ENCODE data around the gene RPGRIP1L.
"Not testable (repeated sequence)": the region's sequence is repeated elsewhere in the genome, so short reads cannot be mapped to it uniquely, and the experiment has no call there.

Gene RPGRIP1L

GRCh38 chr16:53712065-53712464, 8.4 kb upstream of the RPGRIP1L start:
- DNase-seq (ENCODE audit: low spot score) = no peak

- no peak for DNase-seq (ENCODE audit: low spot score)
These were observed 7.7 kb upstream of the RPGRIP1L start for GRCh38 chr16:53711390-53711789.

GRCh38 chr16:53708490-53708889, 4.8 kb upstream of the RPGRIP1L start:
- no peak for DNase-seq (ENCODE audit: low spot score)

- DNase-seq (ENCODE audit: low spot score) = no peak
These were observed 4.0 kb upstream of the RPGRIP1L start for GRCh38 chr16:53707671-53708070.

GRCh38 chr16:53704445-53704813, 770 bp upstream of the RPGRIP1L start:
- no peak for DNase-seq (ENCODE audit: low spot score)

- DNase-seq (ENCODE audit: low spot score) = not testable (repeated sequence)
These were observed 5.4 kb downstream of the RPGRIP1L start for GRCh38 chr16:53698271-53698670.

GRCh38 chr16:53695070-53695469, 8.6 kb downstream of the RPGRIP1L start:
- no peak for DNase-seq (ENCODE audit: low spot score)

- no peak for DNase-seq (ENCODE audit: low spot score)
These were observed 10.3 kb downstream of the RPGRIP1L start for GRCh38 chr16:53693320-53693719.

GRCh38 chr16:53692146-53692545, 11.5 kb downstream of the RPGRIP1L start:
- DNase-seq (ENCODE audit: low spot score) = peak; percentile 52

GRCh38 chr16:53690771-53691170, 12.9 kb downstream of the RPGRIP1L start:
- no peak for DNase-seq (ENCODE audit: low spot score)

- no peak for DNase-seq (ENCODE audit: low spot score)
These were observed 14.0 kb downstream of the RPGRIP1L start for GRCh38 chr16:53689636-53690035.

- DNase-seq (ENCODE audit: low spot score) = no peak
These were observed 16.9 kb downstream of the RPGRIP1L start for GRCh38 chr16:53686710-53687109.

GRCh38 chr16:53685334-53685733, 18.3 kb downstream of the RPGRIP1L start:
- not testable (repeated sequence) for DNase-seq (ENCODE audit: low spot score)

GRCh38 chr16:53681354-53681753, 22.3 kb downstream of the RPGRIP1L start:
- DNase-seq (ENCODE audit: low spot score) = no peak

- DNase-seq (ENCODE audit: low spot score) = no peak
These were observed 22.9 kb downstream of the RPGRIP1L start for GRCh38 chr16:53680756-53681155.

- DNase-seq (ENCODE audit: low spot score) = no peak
These were observed 24.8 kb downstream of the RPGRIP1L start for GRCh38 chr16:53678756-53679343.

GRCh38 chr16:53678155-53678554, 25.5 kb downstream of the RPGRIP1L start:
- DNase-seq (ENCODE audit: low spot score) = no peak

GRCh38 chr16:53673189-53673588, 30.5 kb downstream of the RPGRIP1L start:
- DNase-seq (ENCODE audit: low spot score) = no peak

- DNase-seq (ENCODE audit: low spot score) = no peak
These were observed 31.2 kb downstream of the RPGRIP1L start for GRCh38 chr16:53672461-53672860.

- no peak for DNase-seq (ENCODE audit: low spot score)
These were observed 34.8 kb downstream of the RPGRIP1L start for GRCh38 chr16:53668869-53669268.

GRCh38 chr16:53666786-53667415, 36.8 kb downstream of the RPGRIP1L start:
- no peak for DNase-seq (ENCODE audit: low spot score)

- DNase-seq (ENCODE audit: low spot score) = no peak
These were observed 38.8 kb downstream of the RPGRIP1L start for GRCh38 chr16:53664724-53665345.

GRCh38 chr16:53662072-53662471, 41.6 kb downstream of the RPGRIP1L start:
- DNase-seq (ENCODE audit: low spot score) = no peak

GRCh38 chr16:53654946-53655345, 48.7 kb downstream of the RPGRIP1L start:
- no peak for DNase-seq (ENCODE audit: low spot score)
